HEK293 (cell line): ENCODE data around the gene SAMD11.
A peak's percentile ranks its signal among the peaks of the same experiment; 100 is the strongest.

ENCODE experiments used
- CTCF ChIA-PET: fragments of 350-600 bp; formaldehyde crosslinking; extraction: SDS; loops from one replicate; lab custom pipeline; 2021; ENCODE audit warnings: antibody characterized with exemption; lab: Yijun Ruan, JAX
- POLR2A ChIA-PET: fragments of 300-600 bp; formaldehyde crosslinking; extraction: SDS; loops from one replicate; lab custom pipeline; 2020; ENCODE audit warnings: antibody characterized with exemption, inconsistent platforms; lab: Yijun Ruan, JAX
- H3K27ac ChIP-seq: fragments of 200-500 bp; sonication (Bioruptor generic); 2 replicates; pipeline ENCODE4 v1.5.1; 2014; ENCODE audit warnings: low read depth, low read length, control low read depth, inconsistent platforms; ENCODE audit errors: extremely low read depth
- H3K36me3 ChIP-seq, 2 experiments: fragments of 200-500 bp in 1 of 2; sonication (Bioruptor generic) in 1 of 2; 1 replicate in 1 of 2; 2 replicates in 1 of 2; pipeline ENCODE4 v1.5.1; 2014 to 2017; ENCODE audit warnings: inconsistent platforms in 2 of 2, low read length in 2 of 2; ENCODE audit not compliant: control insufficient read depth in 2 of 2, insufficient read depth in 1 of 2
- H3K4me1 ChIP-seq: fragments of 200-500 bp; sonication (Bioruptor generic); 2 replicates; pipeline ENCODE4 v1.5.1; 2014; ENCODE audit warnings: mild to moderate bottlenecking, low read length, inconsistent platforms; ENCODE audit not compliant: control insufficient read depth, insufficient read depth
- H3K4me3 ChIP-seq: 2 replicates; pipeline ENCODE4 v1.5.1; 2011; ENCODE audit warnings: low read depth, mild to moderate bottlenecking, control low read depth, low read length, moderate library complexity
- H3K9me3 ChIP-seq: fragments of 200-500 bp; sonication (Bioruptor generic); 2 replicates; pipeline ENCODE4 v1.5.1; 2014; ENCODE audit warnings: low read depth, low read length, inconsistent platforms; ENCODE audit not compliant: control insufficient read depth, insufficient read depth
- KLF1 ChIP-seq: fragments of 450-650 bp; formaldehyde crosslinking; IDR thresholded peaks from 2 replicates; pipeline ENCODE4 v1.5.1; 2016; ENCODE audit warnings: missing biosample characterization, missing genetic modification characterization
- KLF10 ChIP-seq: fragments of 450-650 bp; IDR thresholded peaks from 2 replicates; pipeline ENCODE4 v1.5.1; 2018; ENCODE audit warnings: missing biosample characterization, mild to moderate bottlenecking, missing genetic modification characterization
- KLF8 ChIP-seq: fragments of 450-650 bp; formaldehyde crosslinking; IDR thresholded peaks from 2 replicates; pipeline ENCODE4 v1.5.1; 2016; ENCODE audit warnings: missing biosample characterization, missing genetic modification characterization
- PRDM1 ChIP-seq: fragments of 450-650 bp; formaldehyde crosslinking; IDR thresholded peaks from 2 replicates; pipeline ENCODE4; 2016; ENCODE audit warnings: missing biosample characterization, missing genetic modification characterization
- PRDM10 ChIP-seq: fragments of 450-650 bp; formaldehyde crosslinking; IDR thresholded peaks from 2 replicates; pipeline ENCODE4 v1.5.1; 2016; ENCODE audit warnings: missing biosample characterization, missing genetic modification characterization
- PRDM6 ChIP-seq: fragments of 450-650 bp; formaldehyde crosslinking; IDR thresholded peaks from 2 replicates; pipeline ENCODE4 v1.5.1; 2017; ENCODE audit warnings: missing biosample characterization, missing genetic modification characterization
- SP2 ChIP-seq: fragments of 450-650 bp; formaldehyde crosslinking; IDR thresholded peaks from 2 replicates; pipeline ENCODE4 v1.5.1; 2016; ENCODE audit warnings: missing biosample characterization, missing genetic modification characterization
- ZBTB17 ChIP-seq: fragments of 450-650 bp; formaldehyde crosslinking; IDR thresholded peaks from 2 replicates; pipeline ENCODE4 v1.5.1; 2016; ENCODE audit warnings: missing biosample characterization, missing genetic modification characterization
- ZBTB26 ChIP-seq: fragments of 450-650 bp; formaldehyde crosslinking; optimal IDR thresholded peaks from 2 replicates; pipeline ENCODE3; 2016; ENCODE audit warnings: missing biosample characterization, mild to moderate bottlenecking, missing genetic modification characterization
- ZBTB8A ChIP-seq: fragments of 450-650 bp; formaldehyde crosslinking; IDR thresholded peaks from 2 replicates; pipeline ENCODE4 v1.5.1; 2016; ENCODE audit warnings: missing biosample characterization, missing genetic modification characterization
- ZFHX2 ChIP-seq: fragments of 450-650 bp; formaldehyde crosslinking; conservative IDR thresholded peaks from 2 replicates; pipeline ENCODE4 v1.5.1; 2016; ENCODE audit warnings: missing biosample characterization, missing genetic modification characterization
- ZFP41 ChIP-seq: fragments of 450-650 bp; formaldehyde crosslinking; IDR thresholded peaks from 2 replicates; pipeline ENCODE4 v1.5.1; 2016; ENCODE audit warnings: missing biosample characterization, missing genetic modification characterization, borderline replicate concordance
- ZFP69B ChIP-seq: fragments of 450-650 bp; formaldehyde crosslinking; IDR thresholded peaks from 2 replicates; pipeline ENCODE4 v1.5.1; 2016; ENCODE audit warnings: missing biosample characterization, missing genetic modification characterization
- ZNF174 ChIP-seq: fragments of 450-650 bp; formaldehyde crosslinking; IDR thresholded peaks from 2 replicates; pipeline ENCODE4 v1.5.0; 2017; ENCODE audit warnings: missing biosample characterization, mild to moderate bottlenecking, missing genetic modification characterization
- ZNF366 ChIP-seq: fragments of 450-650 bp; formaldehyde crosslinking; conservative IDR thresholded peaks from 2 replicates; pipeline ENCODE4 v1.5.1; 2016; ENCODE audit warnings: missing biosample characterization, missing genetic modification characterization
- ZNF449 ChIP-seq: fragments of 450-650 bp; formaldehyde crosslinking; IDR thresholded peaks from 2 replicates; pipeline ENCODE4 v1.5.1; 2017; ENCODE audit warnings: missing biosample characterization, mild to moderate bottlenecking, missing genetic modification characterization, moderate library complexity
- ZNF600 ChIP-seq: fragments of 450-650 bp; formaldehyde crosslinking; IDR thresholded peaks from 2 replicates; pipeline ENCODE4 v1.5.1; 2016; ENCODE audit warnings: missing biosample characterization, missing genetic modification characterization
- ZNF610 ChIP-seq: fragments of 450-650 bp; formaldehyde crosslinking; IDR thresholded peaks from 2 replicates; pipeline ENCODE4 v1.5.1; 2016; ENCODE audit warnings: missing biosample characterization, missing genetic modification characterization, borderline replicate concordance
- ZNF677 ChIP-seq: fragments of 450-650 bp; IDR thresholded peaks from 2 replicates; pipeline ENCODE4 v1.5.0; 2018; ENCODE audit warnings: missing biosample characterization, mild to moderate bottlenecking, missing genetic modification characterization, moderate library complexity

The SAMD11 gene

GRCh38 chr1:929712-930632 lies 6.2 kb downstream of the SAMD11 start:
- no peaks in the 10 kb centered on the region for H3K9me3 ChIP-seq

More at GRCh38 chr1:929712-930632, 6.2 kb downstream of the SAMD11 start:
- peaks cover 18% of the 10 kb centered on the region for H3K4me1 ChIP-seq
- peak overlapping the region; percentile 25; the same call in 1 of the 2 replicates for H3K27ac ChIP-seq
- H3K36me3 ChIP-seq, result peaks cover 0 to 65% of the 10 kb centered on the region in 2 experiments; a peak in 1 of 3 replicates
- TF ChIP-seq ZNF610 (tag by site-specific recombination) (no peak), KLF10 (tag by site-specific recombination) (no peak; the same call in 1 of the 2 replicates), ZFP41 (no peak), ZNF449 (tag by site-specific recombination) (peak; percentile 42; the same call in 1 of the 2 replicates), PRDM1 (tag by site-specific recombination) (no peak), ZBTB26 (peak; percentile 9), ZNF677 (tag by site-specific recombination) (peak; percentile 99), ZBTB8A (tag by site-specific recombination) (0 out of 2 replicates have a peak, but pooled peaks have one; percentile 15), ZFP69B (0 out of 2 replicates have a peak, but pooled peaks have one; percentile 40), PRDM10 (tag by site-specific recombination) (peak; percentile 83), ZBTB17 (tag by site-specific recombination) (no peak), KLF8 (tag by site-specific recombination) (peak; percentile 71; the same call in 1 of the 2 replicates), KLF1 (tag by site-specific recombination) (peak; percentile 90), PRDM6 (tag by site-specific recombination) (no peak), ZNF174 (tag by site-specific recombination) (no peak), ZFHX2 (tag by site-specific recombination) (peak; percentile 54), SP2 (peak; percentile 31), ZNF600 (tag by site-specific recombination) (peak; percentile 92), ZNF366 (0 out of 2 replicates have a peak, but pooled peaks have one; percentile 46)
- TF ChIP-seq, all 188 proteins: peak for 12
- POLR2A ChIA-PET, result interaction anchor here (0.8 to 6.5 kb wide), 4 partner anchors 10 to 26 kb away, joined by 3 to 111 read pairs (median 9); no protein-coding TSS in a partner anchor
- no peak overlapping the region for H3K4me3 ChIP-seq
- CTCF ChIA-PET, result interaction anchor here (1.0 to 2.7 kb wide), 5 partner anchors 9 to 25 kb away, joined by 3 to 16 read pairs (median 3); no protein-coding TSS in a partner anchor
